Pancreas (tissue), 10 donors: ENCODE data around the gene NOS1AP. TPM values are rescaled to one million over a fixed set of nuclear protein-coding genes. Genes with fewer than 3 reads are reported as not detected.

Source experiments
- ATAC-seq, 4 donors: fragments of 200-7000 bp; cut with Tn5 transposase; one replicate each; pipeline versions ENCODE4 v1.8.0 to v1.9.1; 2020; ENCODE audit warnings: mild to moderate bottlenecking in 4 of 4, moderate library complexity in 4 of 4
- DNase-seq, 6 donors: peaks; one replicate each; pipeline ENCODE4 v3.0.0-alpha.2; 2020
- FAIRE-seq: peaks from 2 replicates; lab custom pipeline; 2012; peaks lifted over from hg19 to GRCh38; lab: Jason Lieb, UNC
- H3K27ac ChIP-seq, 4 donors: fragments of 200-600 bp; sonication (generic); 1 replicate in 3 of 4; 2 replicates in 1 of 4; pipeline versions ENCODE4 v1.5.0 to v1.8.0; 2020
- H3K27me3 ChIP-seq, 4 donors: fragments of 200-600 bp; one replicate each; pipeline ENCODE4 v1.8.0; 2021
- H3K36me3 ChIP-seq, 3 donors: fragments of 200-600 bp; sonication (generic) in 1 of 3; one replicate each; pipeline versions ENCODE4 v1.5.0 to v1.8.0; 2020 to 2021
- H3K4me1 ChIP-seq, 3 donors: fragments of 200-600 bp; one replicate each; pipeline ENCODE4 v1.8.0; 2021
- H3K4me3 ChIP-seq, 4 donors: fragments of 200-600 bp; sonication (generic) in 2 of 4; one replicate each; pipeline versions ENCODE4 v1.5.0 to v1.8.0; 2020 to 2021
- H3K9me3 ChIP-seq, 4 donors: fragments of 200-600 bp; one replicate each; pipeline ENCODE4 v1.8.0; 2021
- WGBS, 2 donors: extraction: QIAGEN DNeasy Blood & Tissue Kit; methylation state at CpG; one replicate each; pipeline ENCODE4 v1.1.7; 2013; 5-methylcytosine and 5-hydroxymethylcytosine counted together
- intact Hi-C, 3 donors: fragments of 100-400 bp; cut with DNase I; formaldehyde crosslinking; loops; one replicate each; pipeline versions ENCODE4 v1.11.1 to v1.14.2; 2022
- polyA plus RNA-seq, 2 donors: library from polyadenylated mRNA; stranded (reverse); fragments of 200-250 nt; gene quantifications; one replicate each; pipeline ENCODE4 v1.2.3, GENCODE V29; 2013
- total RNA-seq, 6 donors: library from RNA; stranded (reverse); fragmentation: NEBNext Ultra II Directional in 4 of 6; extraction: Animal tissue kit (Norgen Biotek cat#: 25700) in 4 of 6; gene quantifications; one replicate each; pipeline versions ENCODE4 v1.2.1 to v1.2.4, GENCODE V29; 2021 to 2023
- TF ChIP-seq, protein P1 (sequence below), 4 donors: fragments of 200-600 bp; sonication (generic) in 3 of 4; IDR thresholded peaks; one replicate each; pipeline versions ENCODE4 v1.5.0 to v1.8.0; 2021; ENCODE audit warnings: antibody characterized with exemption in 4 of 4
- donor health status: healthy with polysubstance abuse.
- donor health status: DM: no; HTN: no; CAD: no; lungs with moderate emphysema.
- donor health status: DM: no; HTN: no; CAD: no.
- donor health status: control.
- donor health status: control.
- donor health status: Bipolar disorder and iron deficiency.
- donor health status: DM: yes; HTN: yes; CAD: no.
- donor health status: DM: no; HTN: no; CAD: no.
- donor health status: DM: no; HTN: no; CAD: no.
- donor health status: DM: yes; HTN: yes; CAD: no.

NOS1AP gene
- total and polyA plus RNA-seq, 8 donors = 0.40 to 2.8 (median 1.7) TPM

DNA sequence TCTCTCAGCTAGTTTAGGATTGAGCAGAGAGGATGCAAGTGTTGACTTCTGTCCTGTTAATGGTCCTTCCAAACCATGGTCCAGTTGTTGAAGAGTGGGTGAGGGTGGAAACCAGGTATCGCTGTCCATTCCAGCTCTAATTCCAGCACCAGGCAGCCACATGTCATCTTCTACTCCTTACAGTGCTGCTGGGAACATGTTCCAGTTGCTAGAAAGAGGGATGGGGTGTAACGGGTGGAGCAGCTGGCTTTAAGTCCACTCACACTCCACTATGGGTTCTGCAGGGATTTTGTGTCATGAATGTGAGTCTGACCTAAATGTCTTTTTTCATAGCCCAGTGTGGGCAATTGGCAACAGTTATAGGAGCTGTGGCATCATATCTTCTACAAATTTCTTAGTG lies 25.2 kb downstream of the NOS1AP start:
- Histone ChIP-seq H3K27ac (no peak overlapping the region), H3K9me3 (no peaks in the 10 kb centered on the region), H3K4me3 (no peak overlapping the region), H3K4me1 (no peaks in the 10 kb centered on the region), H3K36me3 (no peaks in the 10 kb centered on the region), H3K27me3 (no peaks in the 10 kb centered on the region)
- intact Hi-C loops = no loop called here
- TF ChIP-seq, protein P1, sequence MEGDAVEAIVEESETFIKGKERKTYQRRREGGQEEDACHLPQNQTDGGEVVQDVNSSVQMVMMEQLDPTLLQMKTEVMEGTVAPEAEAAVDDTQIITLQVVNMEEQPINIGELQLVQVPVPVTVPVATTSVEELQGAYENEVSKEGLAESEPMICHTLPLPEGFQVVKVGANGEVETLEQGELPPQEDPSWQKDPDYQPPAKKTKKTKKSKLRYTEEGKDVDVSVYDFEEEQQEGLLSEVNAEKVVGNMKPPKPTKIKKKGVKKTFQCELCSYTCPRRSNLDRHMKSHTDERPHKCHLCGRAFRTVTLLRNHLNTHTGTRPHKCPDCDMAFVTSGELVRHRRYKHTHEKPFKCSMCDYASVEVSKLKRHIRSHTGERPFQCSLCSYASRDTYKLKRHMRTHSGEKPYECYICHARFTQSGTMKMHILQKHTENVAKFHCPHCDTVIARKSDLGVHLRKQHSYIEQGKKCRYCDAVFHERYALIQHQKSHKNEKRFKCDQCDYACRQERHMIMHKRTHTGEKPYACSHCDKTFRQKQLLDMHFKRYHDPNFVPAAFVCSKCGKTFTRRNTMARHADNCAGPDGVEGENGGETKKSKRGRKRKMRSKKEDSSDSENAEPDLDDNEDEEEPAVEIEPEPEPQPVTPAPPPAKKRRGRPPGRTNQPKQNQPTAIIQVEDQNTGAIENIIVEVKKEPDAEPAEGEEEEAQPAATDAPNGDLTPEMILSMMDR (IDR thresholded peaks at IDR 0.05) = no peak
- ATAC-seq (no peak), DNase-seq (no peak), FAIRE-seq (no peak)
- WGBS, 2 donors = 96 to 98% methylated on average over 2 of the region's 2 CpGs

DNA sequence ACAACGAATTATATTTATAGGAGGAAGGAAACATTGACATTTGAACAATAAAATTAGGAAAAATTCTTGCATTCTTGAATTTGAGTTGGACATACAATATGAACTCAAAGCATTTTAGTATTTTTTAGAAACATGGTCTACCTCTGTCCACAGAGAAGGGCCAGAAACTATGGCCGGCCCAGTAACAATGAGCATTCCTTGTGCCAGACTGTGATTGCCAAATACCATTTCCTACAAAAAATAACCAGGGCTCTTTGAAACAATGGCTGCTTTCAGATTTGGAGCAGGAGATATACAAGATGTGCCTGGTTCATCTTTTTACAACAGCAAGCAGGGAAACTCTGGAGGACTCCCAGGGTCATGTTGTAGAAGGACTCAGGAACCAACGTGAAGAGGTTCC lies 38.4 kb downstream of the NOS1AP start:
- Histone ChIP-seq H3K27me3 (no peaks in the 10 kb centered on the region), H3K27ac (no peak overlapping the region), H3K4me1 (no peaks in the 10 kb centered on the region), H3K9me3 (no peaks in the 10 kb centered on the region), H3K36me3 (no peaks in the 10 kb centered on the region), H3K4me3 (no peak overlapping the region)
- no peak for DNase-seq
- 81 to 90% methylated on average over 3 of the region's 3 CpGs for WGBS, 2 donors
- intact Hi-C loops = no loop called here
- no peak for ATAC-seq
- no peak for FAIRE-seq
- TF ChIP-seq, protein P1 (IDR thresholded peaks at IDR 0.05) = no peak

DNA sequence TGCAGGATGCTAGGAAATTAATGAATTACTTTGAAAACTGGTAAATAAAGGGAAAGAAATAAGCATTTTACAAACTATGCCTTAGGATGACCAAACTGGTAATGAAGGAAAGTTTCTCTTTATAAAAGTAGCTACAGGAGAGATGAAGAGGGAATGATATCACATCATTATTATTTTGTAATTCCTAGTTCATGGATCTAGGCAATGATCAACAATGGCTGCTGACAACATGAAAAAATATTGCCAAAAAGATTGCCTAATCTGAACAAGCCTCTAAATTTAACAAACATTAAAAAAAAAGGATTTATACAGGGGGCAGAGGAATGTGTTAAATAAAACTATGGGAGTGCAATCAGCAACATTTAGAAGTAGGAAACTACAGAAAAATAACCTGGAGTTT lies 38.9 kb downstream of the NOS1AP start:
- no peaks in the 10 kb centered on the region for H3K36me3 ChIP-seq
- DNase-seq (no peak), ATAC-seq (no peak), FAIRE-seq (no peak)
- H3K9me3 ChIP-seq = no peaks in the 10 kb centered on the region
- intact Hi-C loops = no loop called here
- no peak overlapping the region for H3K4me3 ChIP-seq
- no peaks in the 10 kb centered on the region for H3K4me1 ChIP-seq
- H3K27me3 ChIP-seq = no peaks in the 10 kb centered on the region
- no peak overlapping the region for H3K27ac ChIP-seq
- TF ChIP-seq, protein P1 (IDR thresholded peaks at IDR 0.05) = no peak

- H3K27ac ChIP-seq = no peak overlapping the region
- H3K27me3 ChIP-seq = no peaks in the 10 kb centered on the region
- H3K4me3 ChIP-seq = no peak overlapping the region
- H3K4me1 ChIP-seq = no peaks in the 10 kb centered on the region
- TF ChIP-seq, protein P1 (IDR thresholded peaks at IDR 0.05) = no peak
- no peak for DNase-seq
- no peak for FAIRE-seq
- ATAC-seq = no peak
- no peaks in the 10 kb centered on the region for H3K9me3 ChIP-seq
- intact Hi-C loops = no loop called here
- no peaks in the 10 kb centered on the region for H3K36me3 ChIP-seq
Measured at GRCh38 chr1:162110910-162111309, 41.4 kb downstream of the NOS1AP start.

- H3K27ac ChIP-seq = no peak overlapping the region
- DNase-seq = no peak
- H3K4me3 ChIP-seq = no peak overlapping the region
- ATAC-seq = no peak
- H3K4me1 ChIP-seq = no peaks in the 10 kb centered on the region
- no peaks in the 10 kb centered on the region for H3K36me3 ChIP-seq
- WGBS, 2 donors = 88 to 91% methylated on average over 4 of the region's 4 CpGs
- H3K27me3 ChIP-seq = no peaks in the 10 kb centered on the region
- no peak for FAIRE-seq
- H3K9me3 ChIP-seq = no peaks in the 10 kb centered on the region
- TF ChIP-seq, protein P1 (IDR thresholded peaks at IDR 0.05) = no peak
- intact Hi-C loops = no loop called here
Measured at GRCh38 chr1:162111572-162111971, 42.1 kb downstream of the NOS1AP start.
